ENCODE results near the gene FBXL12.
"Not testable (repeated sequence)": the region's sequence is repeated elsewhere in the genome, so short reads cannot be mapped to it uniquely, and the experiment has no call there.

FBXL12 gene

DNA sequence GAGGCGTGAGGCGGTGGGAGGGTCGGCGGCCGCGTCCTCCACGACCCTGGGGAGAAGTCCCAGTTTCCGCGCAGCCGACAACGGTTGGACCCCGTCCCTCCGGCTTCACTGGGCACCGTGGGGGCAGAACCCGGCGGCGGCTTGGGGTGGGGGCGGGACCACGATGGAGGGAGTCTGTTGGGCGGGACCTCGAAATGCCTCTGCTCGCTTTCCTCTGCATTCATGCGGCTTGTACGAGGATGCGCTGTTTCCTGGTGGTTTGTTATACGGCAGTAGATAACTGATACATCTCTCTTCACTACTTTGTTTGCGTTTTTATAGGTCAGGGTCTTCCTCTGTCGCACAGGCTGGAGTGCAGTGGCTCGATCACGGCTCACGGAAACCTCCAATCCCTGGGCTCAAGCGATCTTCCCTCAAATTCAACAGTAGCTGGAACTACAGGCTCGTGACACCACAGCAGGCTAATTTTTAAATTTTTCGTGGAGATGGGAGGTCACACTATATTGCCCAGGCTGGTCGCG lies 25.7 kb downstream of the FBXL12 start:
- peak; percentile 34 to 49 (median 41) for DNase-seq (ENCODE audit: low read depth in 2 of 3, low spot score in 1 of 3)

DNA sequence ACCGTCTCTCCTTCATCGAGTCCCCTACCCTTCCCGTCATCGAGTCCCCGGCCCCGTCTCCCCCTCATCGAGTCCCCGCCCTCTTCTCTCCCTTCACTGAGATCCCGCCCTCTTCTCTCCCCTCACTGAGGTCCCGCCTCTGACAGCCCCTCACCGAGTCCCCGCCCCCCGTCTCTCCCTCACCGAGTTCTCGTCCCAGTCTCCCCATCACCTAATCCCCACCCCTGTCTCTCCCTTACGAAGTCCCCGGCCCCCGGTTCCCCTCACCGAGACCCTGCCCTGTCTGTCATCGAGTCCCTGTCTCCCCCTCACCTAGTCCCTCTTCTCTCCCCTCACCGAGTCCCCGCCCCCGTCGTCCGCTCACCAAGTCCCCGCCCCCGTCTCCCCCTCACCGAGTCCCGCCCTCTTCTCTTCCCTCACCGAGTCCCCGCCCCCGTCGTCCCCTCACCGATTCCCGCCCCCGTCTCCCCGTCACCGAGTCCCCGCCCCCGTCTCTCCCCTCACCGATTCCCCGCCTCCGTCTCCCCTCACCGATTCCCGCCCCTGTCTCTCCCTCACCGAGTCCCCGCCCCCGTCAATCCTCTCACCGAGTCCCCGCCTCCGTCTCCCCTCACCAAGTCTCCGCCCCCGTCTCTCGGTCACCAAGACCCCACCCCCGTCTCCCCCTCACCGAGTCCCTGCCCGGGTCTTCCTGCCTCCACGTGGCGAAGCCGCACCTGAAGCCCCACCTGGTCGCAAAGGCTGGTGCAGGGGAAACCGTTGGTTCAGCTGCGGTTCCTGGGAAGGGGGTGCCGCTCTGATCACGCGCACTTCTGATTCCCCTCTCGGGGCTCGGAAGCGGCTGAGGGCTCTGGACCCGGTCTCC lies 26.4 kb downstream of the FBXL12 start:
- DNase-seq (ENCODE audit: low read depth in 2 of 3, low spot score in 1 of 3): peak; percentile 84 to 89 (median 84)

DNA sequence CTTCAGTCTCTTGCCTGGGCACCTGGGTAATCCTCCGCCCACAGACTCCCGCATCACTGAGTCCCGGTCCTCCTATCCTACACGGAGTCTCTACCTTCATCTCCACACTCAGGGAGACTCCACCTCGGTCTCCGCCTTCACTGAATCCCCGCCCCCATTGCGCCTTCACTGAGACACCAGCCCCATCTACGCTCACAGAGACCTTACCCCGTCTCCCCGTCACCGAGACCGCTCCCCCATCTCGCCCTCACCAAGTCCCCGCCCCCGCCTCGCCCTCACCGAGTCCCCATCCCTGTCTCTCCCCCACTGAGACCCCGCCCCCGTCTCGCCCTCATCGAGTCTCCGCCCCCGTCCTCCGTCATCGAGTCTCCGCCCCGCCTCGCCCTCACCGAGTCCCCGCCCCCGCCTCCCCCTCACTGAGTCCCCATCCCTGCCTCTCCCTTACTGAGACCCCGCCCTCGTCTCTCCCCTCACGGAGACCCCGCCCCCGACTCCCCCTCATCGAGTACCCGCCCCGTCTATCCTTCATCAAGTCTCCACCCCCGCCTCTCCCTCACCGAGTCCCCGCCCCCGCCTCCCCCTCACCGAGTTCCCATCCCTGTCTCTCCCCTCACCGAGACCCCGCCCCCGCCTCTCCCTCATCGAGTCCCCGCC lies 27.2 kb downstream of the FBXL12 start:
- peak; percentile 85 to 88 (median 87) for DNase-seq (ENCODE audit: low read depth in 2 of 3, low spot score in 1 of 3)

DNA sequence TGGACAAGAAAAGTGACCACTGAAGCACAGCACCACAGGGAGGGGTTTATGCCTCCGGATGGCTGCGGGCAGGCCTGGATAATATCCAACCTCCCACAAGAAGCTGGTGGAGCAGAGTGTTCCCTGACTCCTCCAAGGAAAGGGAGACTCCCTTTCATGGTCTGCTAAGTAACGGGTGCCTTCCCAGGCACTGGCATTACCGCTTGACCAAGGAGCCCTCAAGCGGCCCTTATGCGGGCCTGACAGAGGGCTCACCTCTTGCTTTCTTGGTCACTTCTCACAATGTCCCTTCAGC lies 27.9 kb downstream of the FBXL12 start:
- DNase-seq (ENCODE audit: low read depth in 2 of 3, low spot score in 1 of 3): not testable (repeated sequence)

DNA sequence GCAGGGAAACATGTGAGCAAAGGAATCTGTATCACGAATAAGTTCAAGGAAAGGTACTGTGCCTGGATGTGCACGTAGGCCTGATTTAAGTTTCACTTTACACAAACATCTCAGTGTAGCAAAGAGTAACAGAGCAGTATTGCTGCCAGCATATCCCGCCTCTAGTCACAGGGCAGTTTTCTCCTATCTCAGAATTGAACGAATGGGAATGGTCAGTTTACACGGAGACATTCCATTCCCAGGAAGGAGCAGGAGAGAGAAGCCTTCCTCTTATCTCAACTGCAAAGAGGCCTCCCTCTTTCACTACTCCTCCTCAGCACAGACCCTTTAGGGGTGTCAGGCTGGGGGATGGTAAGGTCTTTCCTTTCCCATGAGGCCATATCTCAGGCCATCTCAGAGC lies 29.3 kb downstream of the FBXL12 start:
- DNase-seq (ENCODE audit: low read depth in 2 of 3, low spot score in 1 of 3): not testable (repeated sequence)

DNA sequence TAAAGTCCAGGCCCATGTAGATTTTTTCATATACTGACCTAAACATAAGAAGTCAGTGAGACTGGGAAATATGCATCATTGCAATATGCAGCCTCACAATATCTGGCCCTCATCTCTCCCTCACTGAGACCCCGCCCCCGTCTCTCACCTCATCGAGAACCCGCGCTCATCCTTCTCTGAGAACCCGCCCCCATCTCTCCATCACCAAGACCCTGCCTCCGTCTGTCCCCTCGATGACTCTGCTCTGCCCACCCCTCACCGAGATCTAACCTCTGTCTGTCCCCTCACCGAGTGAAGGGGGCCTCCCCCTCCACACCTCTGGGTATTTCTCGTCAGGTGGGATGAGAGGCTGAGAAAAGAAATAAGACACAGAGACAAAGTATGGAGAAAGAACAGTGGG lies 29.8 kb downstream of the FBXL12 start:
- no peak for DNase-seq (ENCODE audit: low read depth in 2 of 3, low spot score in 1 of 3)

DNA sequence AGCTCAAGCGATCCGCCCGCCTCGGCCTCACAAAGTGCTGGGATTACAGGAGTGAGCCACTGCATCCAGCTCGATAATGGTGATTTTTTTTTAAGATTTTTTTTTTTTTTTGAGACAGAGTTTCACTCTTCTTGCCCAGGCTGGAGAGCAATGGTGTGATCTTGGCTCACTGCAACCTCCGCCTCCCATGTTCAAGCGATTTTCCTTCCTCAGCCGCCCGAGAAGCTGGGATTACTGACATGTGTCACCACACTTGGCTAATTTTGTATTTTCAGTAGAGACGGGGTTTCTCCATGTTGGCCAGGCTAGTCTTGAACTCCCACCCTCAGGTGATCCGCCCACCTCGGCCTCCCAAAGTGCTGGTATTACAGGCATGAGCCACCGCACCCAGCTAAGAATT lies 30.3 kb downstream of the FBXL12 start:
- DNase-seq (ENCODE audit: low read depth in 2 of 3, low spot score in 1 of 3): not testable (repeated sequence)

DNA sequence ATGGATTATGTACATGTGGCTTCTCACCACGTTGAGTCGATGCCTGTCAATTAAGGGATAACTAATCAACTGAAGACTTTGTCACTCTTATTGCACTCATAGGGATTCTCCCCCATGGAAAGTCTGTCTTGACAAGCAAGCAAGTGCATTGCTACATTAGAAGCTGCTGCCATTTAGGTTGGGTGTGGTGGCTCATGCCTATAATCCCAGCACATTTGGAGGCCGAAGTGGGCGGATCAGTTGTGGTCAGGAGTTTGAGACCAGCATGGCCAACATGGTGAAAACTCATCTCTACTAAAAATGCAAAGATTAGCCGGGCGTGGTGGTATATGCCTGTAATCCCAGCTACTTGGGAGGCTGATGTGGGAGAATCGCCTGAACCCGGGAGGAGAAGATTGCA lies 32.1 kb downstream of the FBXL12 start:
- no peak for DNase-seq (ENCODE audit: low read depth in 2 of 3, low spot score in 1 of 3)

DNA sequence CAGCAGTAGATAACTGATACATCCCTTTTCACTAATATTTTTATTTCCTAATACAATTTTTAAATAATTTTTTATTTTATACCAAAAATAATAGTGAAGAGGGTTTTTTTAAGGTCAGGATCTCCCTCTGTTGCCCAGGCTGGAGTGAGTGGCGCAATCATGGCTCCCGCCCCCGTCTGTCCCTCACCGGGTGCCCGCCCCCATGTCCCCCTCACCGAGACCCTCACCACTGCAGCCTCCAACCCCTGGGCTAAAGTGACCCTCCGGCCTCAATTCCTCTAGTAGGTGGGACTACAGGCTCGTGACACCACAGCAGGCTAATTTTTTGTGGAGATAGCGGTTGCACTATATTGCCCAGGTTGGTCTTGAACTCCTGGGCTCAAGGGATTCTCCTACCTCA lies 32.5 kb downstream of the FBXL12 start:
- no peak for DNase-seq (ENCODE audit: low read depth in 2 of 3, low spot score in 1 of 3)

DNA sequence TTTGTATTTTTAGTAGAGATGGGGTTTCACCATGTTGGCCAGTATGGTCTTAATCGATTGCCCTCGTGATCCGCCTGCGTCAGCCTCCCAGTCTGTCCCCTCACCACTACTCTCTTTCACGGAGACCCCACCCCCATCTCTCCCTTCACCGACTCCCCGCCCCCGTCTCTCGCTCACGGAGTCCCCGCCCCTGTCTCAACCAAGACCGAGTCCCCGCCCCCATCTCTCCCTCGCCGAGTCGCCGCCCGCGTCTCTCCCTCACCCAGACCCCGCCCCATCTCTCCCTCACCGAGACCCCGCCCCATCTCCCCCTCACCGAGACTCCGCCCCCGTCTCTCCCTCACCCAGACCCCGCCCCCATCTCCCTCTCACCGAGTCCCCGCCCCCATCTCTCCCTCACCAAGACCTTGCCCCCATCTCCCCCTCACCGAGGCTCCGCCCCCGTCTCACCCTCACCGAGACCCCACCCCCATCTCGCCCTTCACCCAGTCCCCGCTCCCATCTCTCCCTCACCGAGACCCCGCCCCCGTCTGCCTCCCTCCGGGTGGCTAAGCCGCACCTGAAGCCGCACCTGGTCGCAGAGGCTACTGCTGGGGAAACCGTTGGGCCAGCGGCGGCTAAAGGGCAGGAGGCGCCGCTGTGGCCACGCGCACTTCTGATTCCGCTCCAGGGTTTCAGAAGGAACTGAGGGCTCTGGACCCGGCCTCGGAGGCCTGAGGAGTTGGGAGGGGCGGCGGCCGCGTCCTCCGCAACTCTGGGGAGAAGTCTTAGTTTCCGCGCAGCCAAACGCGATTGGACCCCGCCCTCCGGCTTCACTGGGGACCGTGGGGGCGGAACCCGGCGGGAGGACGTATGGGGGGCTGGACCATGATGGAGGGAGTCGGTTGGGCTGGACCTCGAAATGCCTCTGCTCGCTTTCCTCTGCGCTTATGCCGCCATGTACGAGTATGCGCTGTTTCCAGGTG lies 33.2 kb downstream of the FBXL12 start:
- peak; percentile 97 to 99 (median 98) for DNase-seq (ENCODE audit: low read depth in 2 of 3, low spot score in 1 of 3)

DNA sequence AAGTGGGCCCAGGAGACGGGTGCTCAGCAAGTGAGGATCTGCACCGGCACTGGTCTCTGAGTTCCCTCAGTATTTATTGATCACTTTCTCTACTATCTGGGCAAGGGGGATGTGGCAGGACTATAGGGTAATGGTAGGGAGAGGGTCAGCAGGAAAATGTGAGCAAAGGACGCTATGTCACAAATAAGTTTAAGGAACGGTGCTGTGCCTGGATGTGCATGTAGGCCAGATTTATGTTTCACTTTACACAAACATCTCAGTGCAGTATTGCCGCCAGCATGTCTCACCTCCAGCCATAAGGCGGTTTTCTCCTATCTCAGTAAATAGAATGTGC lies 34.7 kb downstream of the FBXL12 start:
- not testable (repeated sequence) for DNase-seq (ENCODE audit: low read depth in 2 of 3, low spot score in 1 of 3)

DNA sequence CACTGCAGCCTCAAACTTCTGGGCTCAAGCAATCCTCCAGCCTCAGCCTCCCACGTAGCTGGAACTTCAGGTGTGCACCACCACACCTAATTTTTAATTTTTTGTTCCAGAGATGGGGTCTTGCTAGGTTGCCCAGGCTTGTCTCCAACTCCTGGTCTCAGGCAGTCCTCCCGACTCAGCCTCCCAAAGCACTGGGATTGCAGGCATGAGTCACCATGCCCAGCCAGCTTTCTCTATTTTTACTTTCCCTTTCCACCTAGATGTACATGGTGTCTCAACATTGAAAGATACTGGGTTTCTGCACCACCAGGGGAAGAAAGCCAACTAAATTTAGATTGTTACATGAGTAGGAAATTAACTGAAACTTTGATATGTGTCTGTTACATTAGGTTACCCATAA lies 36.5 kb downstream of the FBXL12 start:
- DNase-seq (ENCODE audit: low read depth in 2 of 3, low spot score in 1 of 3): no peak

DNA sequence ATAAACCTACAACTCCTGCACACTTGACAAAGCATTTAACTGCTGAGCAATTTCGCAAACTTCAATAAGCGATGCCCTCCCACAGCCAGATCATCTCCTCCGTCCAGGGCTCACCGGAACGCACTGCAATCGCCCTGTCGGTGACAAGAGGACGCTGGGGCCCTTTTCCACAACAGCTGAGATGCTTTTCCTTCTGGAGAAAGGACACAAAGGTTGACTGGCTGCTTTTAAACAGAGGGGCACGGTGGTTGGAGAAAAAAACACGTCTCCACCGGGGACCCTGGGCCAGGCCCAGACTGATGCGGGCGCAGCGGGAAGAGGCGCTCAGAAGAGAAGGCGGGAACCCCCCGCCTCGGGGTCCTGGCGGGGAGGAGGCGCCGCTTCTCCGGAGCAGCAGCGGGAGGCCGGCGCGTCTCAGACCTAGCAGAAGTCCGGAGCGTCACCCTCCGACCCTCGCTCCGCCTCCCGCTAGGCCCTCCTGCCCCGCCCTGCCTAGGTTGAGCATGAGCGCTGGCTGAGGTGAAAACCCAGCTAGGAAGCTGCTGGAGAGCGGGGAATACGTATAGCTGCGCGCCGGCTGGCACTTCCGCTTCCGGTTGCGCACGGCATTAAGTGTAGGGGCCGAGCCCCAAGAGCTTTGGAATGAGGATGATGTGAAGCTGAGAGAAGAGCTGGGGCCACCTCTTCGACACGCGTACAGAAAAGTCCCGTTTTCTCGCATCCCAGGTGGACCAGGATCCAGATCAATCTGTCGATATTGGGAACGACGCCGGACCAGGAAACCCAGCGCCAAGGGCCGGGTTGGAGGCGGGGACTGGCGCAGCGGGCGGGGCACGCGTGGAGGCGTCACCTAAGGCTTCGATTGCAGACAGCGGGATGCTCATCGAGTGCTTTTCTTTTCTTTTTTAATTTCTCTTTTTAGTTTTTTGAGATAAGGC lies 50.4 kb downstream of the FBXL12 start, which contains the start of gene ZNF846:
Gene ZNF846, minus strand, starts transcription at position 564 of the 938 bp plus-strand sequence. CDS start 3,788 bp downstream, outside the sequence.
- peak; percentile 89 to 92 (median 89) for DNase-seq (ENCODE audit: low read depth in 2 of 3, low spot score in 1 of 3)
